Lung (tissue), 16 donors: Measurements from ENCODE around the gene TCF19. TPM values are rescaled to one million over a fixed set of nuclear protein-coding genes. Genes with fewer than 3 reads are reported as not detected.

ENCODE experiments used
- ATAC-seq: fragments of 200-7000 bp; cut with Tn5 transposase; one replicate; pipeline ENCODE4 v1.9.1; 2020; ENCODE audit warnings: moderate number of reproducible peaks; ENCODE audit not compliant: insufficient read depth, low FRiP score
- DNase-seq, 3 donors: peaks; one replicate each; pipeline ENCODE4 v3.0.0-alpha.2; 2013 to 2017
- H3K27ac ChIP-seq, 2 donors: one replicate each; pipeline ENCODE4 v1.5.1; 2013; ENCODE audit warnings: mild to moderate bottlenecking in 2 of 2, moderate library complexity in 2 of 2, control low read depth in 1 of 2, inconsistent platforms in 1 of 2, low read depth in 1 of 2, low read length in 1 of 2
- H3K27me3 ChIP-seq, 3 donors: one replicate each; pipeline ENCODE4 v1.5.1; 2013; ENCODE audit warnings: low read length in 2 of 3; ENCODE audit not compliant: control insufficient read depth in 3 of 3, insufficient read depth in 3 of 3
- H3K36me3 ChIP-seq, 4 donors: one replicate each; pipeline ENCODE4 v1.5.1; 2013; ENCODE audit warnings: low read length in 4 of 4, mild to moderate bottlenecking in 1 of 4, moderate library complexity in 1 of 4; ENCODE audit not compliant: control insufficient read depth in 4 of 4, insufficient read depth in 4 of 4
- H3K4me1 ChIP-seq, 5 donors: one replicate each; pipeline ENCODE4 v1.5.1; 2013; ENCODE audit warnings: low read length in 5 of 5, mild to moderate bottlenecking in 2 of 5, moderate library complexity in 1 of 5; ENCODE audit not compliant: control insufficient read depth in 5 of 5, insufficient read depth in 5 of 5
- H3K4me3 ChIP-seq: one replicate; pipeline ENCODE4 v1.5.1; 2013; ENCODE audit warnings: mild to moderate bottlenecking, control low read depth, moderate library complexity
- H3K9ac ChIP-seq, 2 donors: one replicate each; pipeline ENCODE4 v1.5.1; 2013; ENCODE audit warnings: low read length in 2 of 2, control low read depth in 1 of 2; ENCODE audit not compliant: insufficient read depth in 1 of 2
- H3K9me3 ChIP-seq, 4 donors: one replicate each; pipeline ENCODE4 v1.5.1; 2013; ENCODE audit warnings: low read length in 3 of 4, mild to moderate bottlenecking in 1 of 4, moderate library complexity in 1 of 4; ENCODE audit not compliant: control insufficient read depth in 4 of 4, insufficient read depth in 3 of 4
- WGBS, 2 donors: extraction: QIAGEN DNeasy Blood & Tissue Kit; methylation state at CpG; one replicate each; pipeline ENCODE4 v1.1.7; 2013; 5-methylcytosine and 5-hydroxymethylcytosine counted together
- long read RNA-seq, 5 donors: transcript quantifications; one replicate each; lab custom pipeline, GENCODE V29; 2026
- polyA plus RNA-seq, 2 donors: library from polyadenylated mRNA; stranded (reverse); fragments of 200-250 nt; gene quantifications; one replicate each; pipeline ENCODE4 v1.2.1, GENCODE V29; 2013
- total RNA-seq, 2 donors: library from RNA; depleted of rRNA in 1 of 2; stranded (reverse); fragments of >200 nt in 1 of 2; gene quantifications; one replicate each; pipeline ENCODE4 v1.2.1, GENCODE V29; 2014 to 2021
- TF ChIP-seq, protein P1 (sequence below): IDR thresholded peaks from 2 replicates; pipeline ENCODE4 v1.5.1; 2012; ENCODE audit warnings: mild to moderate bottlenecking; ENCODE audit errors: control extremely low read depth, extremely low read depth
- donor health status: control.
- donor health status: control.
- donor health status: Bipolar disorder and iron deficiency.
- donor health status: healthy.
- donor health status: DM: yes; HTN: yes; CAD: no.

TCF19 gene, protein sequence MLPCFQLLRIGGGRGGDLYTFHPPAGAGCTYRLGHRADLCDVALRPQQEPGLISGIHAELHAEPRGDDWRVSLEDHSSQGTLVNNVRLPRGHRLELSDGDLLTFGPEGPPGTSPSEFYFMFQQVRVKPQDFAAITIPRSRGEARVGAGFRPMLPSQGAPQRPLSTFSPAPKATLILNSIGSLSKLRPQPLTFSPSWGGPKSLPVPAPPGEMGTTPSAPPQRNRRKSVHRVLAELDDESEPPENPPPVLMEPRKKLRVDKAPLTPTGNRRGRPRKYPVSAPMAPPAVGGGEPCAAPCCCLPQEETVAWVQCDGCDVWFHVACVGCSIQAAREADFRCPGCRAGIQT
- 1 to 10 TPM; 5.4 to 9.4 TPM for total RNA-seq
- polyA plus RNA-seq, result 1 to 10 TPM; 4.1 to 4.9 TPM
- long read RNA-seq, donor 1, partial matches to known transcripts, result 0 of 1 reads
- long read RNA-seq, donor 1, other reads (novel, unspliced or antisense), result 0 of 1 reads
- long read RNA-seq, donor 2, result 0 reads
- long read RNA-seq, donor 3, result 0 reads
- long read RNA-seq, donor 4, partial matches to known transcripts, result 0 of 2 reads
- long read RNA-seq, donor 4, other reads (novel, unspliced or antisense), result 0 of 2 reads
- long read RNA-seq, donor 5, partial matches to known transcripts, result 0 of 5 reads
- long read RNA-seq, donor 5, other reads (novel, unspliced or antisense), result 0 of 5 reads

DNA sequence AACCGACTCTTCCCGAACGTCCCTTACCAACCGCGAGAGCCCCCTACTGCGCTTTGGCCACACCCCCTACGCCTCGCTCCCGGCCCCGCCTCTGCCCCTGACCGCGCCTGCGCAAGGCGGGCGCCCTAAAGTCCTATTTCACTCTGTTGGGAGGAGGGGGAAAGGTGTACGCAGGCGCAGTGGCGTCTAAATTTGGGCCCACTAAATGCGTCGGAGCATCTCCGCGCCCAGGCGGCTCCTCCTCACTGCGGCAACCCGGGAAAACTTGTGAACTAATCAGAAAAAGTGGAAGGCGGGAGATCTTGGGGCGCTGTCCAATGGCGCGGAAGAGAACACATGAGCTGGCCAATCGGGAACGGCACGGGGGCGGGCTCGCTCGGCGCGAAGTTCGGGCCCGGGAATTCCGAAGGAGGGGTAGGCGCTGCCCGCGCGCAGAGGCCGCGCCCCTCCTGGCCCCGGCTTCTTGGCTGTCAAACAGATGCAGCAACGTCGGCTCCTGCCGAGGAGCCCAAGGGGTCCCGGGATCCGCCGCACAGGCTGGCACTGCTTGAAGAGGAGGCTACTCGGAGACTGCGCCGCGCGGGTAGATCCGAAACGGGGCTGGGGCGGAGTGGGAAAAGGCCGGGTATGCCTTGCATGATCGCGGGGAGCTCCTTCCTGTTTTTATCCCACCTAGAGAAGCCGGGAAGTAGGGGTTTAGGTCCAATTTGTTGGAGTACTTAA lies at the start of gene TCF19:
Gene TCF19 (plus strand): TSS at position 450 of the 723 bp plus-strand sequence. CDS start 881 bp downstream, outside the sequence.
- DNase-seq (peak; percentile 100), ATAC-seq (peak; percentile 97)
- H3K27ac ChIP-seq, result peak within 1 kb of the TSS; percentile 12 to 65
- WGBS, 2 donors, result 0% methylated on average over 65 of the region's 65 CpGs
- peaks cover 3 to 21% (median 9%) of the 10 kb centered on the region in 5 donors for H3K4me1 ChIP-seq
- H3K9ac ChIP-seq, result peak within 1 kb of the TSS; percentile 63 to 88
- TF ChIP-seq, protein P1, sequence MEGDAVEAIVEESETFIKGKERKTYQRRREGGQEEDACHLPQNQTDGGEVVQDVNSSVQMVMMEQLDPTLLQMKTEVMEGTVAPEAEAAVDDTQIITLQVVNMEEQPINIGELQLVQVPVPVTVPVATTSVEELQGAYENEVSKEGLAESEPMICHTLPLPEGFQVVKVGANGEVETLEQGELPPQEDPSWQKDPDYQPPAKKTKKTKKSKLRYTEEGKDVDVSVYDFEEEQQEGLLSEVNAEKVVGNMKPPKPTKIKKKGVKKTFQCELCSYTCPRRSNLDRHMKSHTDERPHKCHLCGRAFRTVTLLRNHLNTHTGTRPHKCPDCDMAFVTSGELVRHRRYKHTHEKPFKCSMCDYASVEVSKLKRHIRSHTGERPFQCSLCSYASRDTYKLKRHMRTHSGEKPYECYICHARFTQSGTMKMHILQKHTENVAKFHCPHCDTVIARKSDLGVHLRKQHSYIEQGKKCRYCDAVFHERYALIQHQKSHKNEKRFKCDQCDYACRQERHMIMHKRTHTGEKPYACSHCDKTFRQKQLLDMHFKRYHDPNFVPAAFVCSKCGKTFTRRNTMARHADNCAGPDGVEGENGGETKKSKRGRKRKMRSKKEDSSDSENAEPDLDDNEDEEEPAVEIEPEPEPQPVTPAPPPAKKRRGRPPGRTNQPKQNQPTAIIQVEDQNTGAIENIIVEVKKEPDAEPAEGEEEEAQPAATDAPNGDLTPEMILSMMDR, result no peak
- no peaks in the 10 kb centered on the region for H3K9me3 ChIP-seq
- H3K27me3 ChIP-seq, result no peaks in the 10 kb centered on the region
- peak within 1 kb of the TSS; percentile 77 for H3K4me3 ChIP-seq
- peaks cover 0 to 12% (median 10%) of the 10 kb centered on the region in 4 donors for H3K36me3 ChIP-seq

DNA sequence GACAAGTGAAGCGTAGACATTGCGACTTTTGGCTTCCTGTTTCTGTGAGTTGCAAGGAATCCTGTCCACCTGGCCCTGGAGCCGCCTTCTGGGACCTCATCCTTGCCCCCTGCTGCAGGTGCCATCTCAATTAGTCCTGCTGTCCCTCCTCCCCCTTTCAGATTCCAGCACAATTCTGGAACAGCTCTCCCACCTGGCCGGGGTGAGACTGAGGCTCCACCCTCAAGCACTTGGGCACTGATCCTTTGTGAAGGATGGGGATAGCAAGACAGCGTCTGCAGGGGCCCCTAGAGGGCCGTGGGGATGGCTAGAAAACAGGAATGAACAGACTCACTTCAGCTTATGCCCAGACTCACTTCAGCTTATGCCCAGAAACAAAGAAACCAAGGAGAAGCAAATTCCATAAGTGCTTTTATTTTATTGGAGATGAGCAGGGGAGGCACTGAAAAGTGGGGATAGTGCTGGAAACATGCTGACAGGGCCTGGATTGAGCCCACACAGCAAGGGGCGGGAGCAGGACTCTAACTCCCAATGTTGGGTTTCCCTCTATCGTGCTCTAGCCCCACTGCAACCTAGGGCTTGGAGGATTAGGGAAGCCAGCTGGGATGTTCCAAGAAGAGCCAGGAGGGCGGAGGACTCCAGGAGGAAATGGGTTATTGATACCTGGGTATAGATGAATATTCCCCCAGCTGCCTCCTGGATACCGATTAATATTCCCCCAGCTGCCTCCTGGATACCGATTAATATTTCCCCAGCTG lies 47.4 kb upstream of the TCF19 start:
- H3K27ac ChIP-seq, result no peak overlapping the region
- H3K36me3 ChIP-seq, result no peaks in the 10 kb centered on the region
- no peaks in the 10 kb centered on the region for H3K9me3 ChIP-seq
- H3K4me1 ChIP-seq, result peaks cover 0 to 11% (median 0%) of the 10 kb centered on the region in 5 donors
- no peak overlapping the region for H3K4me3 ChIP-seq
- peaks cover 0 to 11% (median 10%) of the 10 kb centered on the region in 3 donors for H3K27me3 ChIP-seq
- H3K9ac ChIP-seq, result no peak overlapping the region
- TF ChIP-seq, protein P1, result no peak
- ATAC-seq, result no peak
- no peak for DNase-seq
- 79 to 83% methylated on average over 11 of the region's 11 CpGs for WGBS, 2 donors

DNA sequence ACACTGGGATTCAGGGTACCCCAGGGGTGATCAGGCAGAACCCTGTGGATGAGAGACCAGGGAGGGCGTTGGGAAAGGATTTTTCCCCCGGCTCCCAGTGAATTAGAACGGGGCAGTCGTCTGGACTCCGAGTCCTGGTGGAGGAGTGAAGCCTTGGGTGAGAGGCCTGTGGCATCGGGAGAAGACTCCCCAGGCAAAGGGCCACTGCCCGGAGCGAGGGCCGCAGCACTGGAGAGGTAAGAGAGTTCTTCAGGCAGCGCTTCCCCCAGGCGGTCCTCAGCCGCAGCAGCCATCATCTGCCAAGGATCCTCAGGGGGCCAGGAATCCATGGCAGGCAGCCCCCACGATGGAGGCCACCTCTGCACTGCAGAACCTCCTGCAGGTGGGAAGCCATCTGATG lies 46.7 kb upstream of the TCF19 start:
- TF ChIP-seq, protein P1, result no peak
- Histone ChIP-seq H3K9me3 (no peaks in the 10 kb centered on the region), H3K4me1 (peaks cover 0 to 15% (median 0%) of the 10 kb centered on the region in 5 donors), H3K36me3 (no peaks in the 10 kb centered on the region), H3K9ac (no peak overlapping the region), H3K27me3 (peaks cover 0 to 11% (median 10%) of the 10 kb centered on the region in 3 donors), H3K4me3 (no peak overlapping the region), H3K27ac (no peak overlapping the region)
- no peak for DNase-seq
- WGBS, 2 donors, result 89 to 95% methylated on average over 13 of the region's 13 CpGs
- ATAC-seq, result no peak
